ENCODE results near the gene SRCIN1. TPM values are rescaled to one million over a fixed set of nuclear protein-coding genes. Genes with fewer than 3 reads are reported as not detected.

Gene SRCIN1
- polyA plus RNA-seq, 1 experiment, result not detected

DNA sequence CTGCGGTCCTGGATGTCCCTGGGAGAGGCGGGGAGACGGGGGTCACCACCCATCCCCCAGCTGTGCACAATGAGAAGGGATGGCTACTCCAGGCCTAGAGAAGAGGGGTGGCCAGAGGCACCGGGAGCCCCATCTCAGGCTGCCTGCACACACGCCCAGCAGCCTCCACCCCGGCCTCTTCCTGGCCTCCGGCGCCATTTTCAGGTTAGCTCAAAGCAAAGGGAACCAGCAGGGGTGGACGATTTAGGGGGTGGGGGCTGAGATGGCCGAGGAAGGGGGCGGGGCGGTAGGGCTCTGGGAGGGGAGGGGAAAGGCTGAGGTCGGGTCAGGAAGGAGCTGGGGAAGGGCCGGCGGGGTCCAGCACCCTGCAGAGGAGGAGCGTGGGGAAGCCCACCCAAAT is 42.8 kb downstream of the SRCIN1 start:
- ChIA-PET POLR2A (no interaction called here), CTCF (interaction anchor here (0.6 to 1.0 kb wide), 2 partner anchors 21 to 53 kb away, joined by 3 to 5 read pairs; no protein-coding TSS in a partner anchor)
- H3K27me3 ChIP-seq (ENCODE audit: control insufficient read depth, insufficient read depth, low read length), result peaks cover 88% of the 10 kb centered on the region

DNA sequence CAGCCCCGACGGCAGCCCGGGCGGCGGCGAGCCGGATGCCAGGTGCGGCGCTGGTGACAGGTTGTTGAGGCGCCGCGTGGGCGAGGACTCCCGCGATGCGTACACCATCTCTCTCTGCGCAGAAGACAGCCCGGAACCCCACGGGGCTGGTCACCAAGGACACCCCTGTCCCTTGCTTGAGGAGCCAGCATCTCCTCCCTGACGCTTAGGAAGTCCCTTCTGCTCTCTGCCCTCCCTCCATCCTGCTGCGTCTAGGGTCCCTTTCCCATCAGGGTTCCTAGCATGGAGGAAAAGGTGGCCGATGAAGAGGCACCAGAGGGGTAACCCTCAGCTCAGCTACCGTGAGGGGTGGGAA is 43.6 kb downstream of the SRCIN1 start:
- Histone ChIP-seq H3K9me3 (ENCODE audit: control insufficient read depth, insufficient read depth, low read length) (peaks cover 3% of the 10 kb centered on the region; the same call in 1 of the 2 replicates), H3K27ac (ENCODE audit: low read depth, low read length) (no peak overlapping the region), H3K27me3 (ENCODE audit: control insufficient read depth, insufficient read depth, low read length) (peaks cover 86% of the 10 kb centered on the region), H3K4me3 (ENCODE audit: low read depth, low read length) (no peak overlapping the region)
- no peak for DNase-seq (ENCODE audit: low read depth, low spot score)
- TF ChIP-seq, protein P1, sequence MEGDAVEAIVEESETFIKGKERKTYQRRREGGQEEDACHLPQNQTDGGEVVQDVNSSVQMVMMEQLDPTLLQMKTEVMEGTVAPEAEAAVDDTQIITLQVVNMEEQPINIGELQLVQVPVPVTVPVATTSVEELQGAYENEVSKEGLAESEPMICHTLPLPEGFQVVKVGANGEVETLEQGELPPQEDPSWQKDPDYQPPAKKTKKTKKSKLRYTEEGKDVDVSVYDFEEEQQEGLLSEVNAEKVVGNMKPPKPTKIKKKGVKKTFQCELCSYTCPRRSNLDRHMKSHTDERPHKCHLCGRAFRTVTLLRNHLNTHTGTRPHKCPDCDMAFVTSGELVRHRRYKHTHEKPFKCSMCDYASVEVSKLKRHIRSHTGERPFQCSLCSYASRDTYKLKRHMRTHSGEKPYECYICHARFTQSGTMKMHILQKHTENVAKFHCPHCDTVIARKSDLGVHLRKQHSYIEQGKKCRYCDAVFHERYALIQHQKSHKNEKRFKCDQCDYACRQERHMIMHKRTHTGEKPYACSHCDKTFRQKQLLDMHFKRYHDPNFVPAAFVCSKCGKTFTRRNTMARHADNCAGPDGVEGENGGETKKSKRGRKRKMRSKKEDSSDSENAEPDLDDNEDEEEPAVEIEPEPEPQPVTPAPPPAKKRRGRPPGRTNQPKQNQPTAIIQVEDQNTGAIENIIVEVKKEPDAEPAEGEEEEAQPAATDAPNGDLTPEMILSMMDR (IDR thresholded peaks at IDR 0.05; ENCODE audit: low read depth, low read length), result no peak
- ChIA-PET POLR2A (no interaction called here), CTCF (no interaction called here)

More for the DNA sequence above, 42.8 kb downstream of the SRCIN1 start:
- Histone ChIP-seq H3K9me3 (ENCODE audit: control insufficient read depth, insufficient read depth, low read length) (peaks cover 3% of the 10 kb centered on the region; the same call in 1 of the 2 replicates), H3K27ac (ENCODE audit: low read depth, low read length) (no peak overlapping the region), H3K4me3 (ENCODE audit: low read depth, low read length) (no peak overlapping the region)
- TF ChIP-seq, protein P1 (IDR thresholded peaks at IDR 0.05; ENCODE audit: low read depth, low read length), result no peak
- no peak for DNase-seq (ENCODE audit: low read depth, low spot score)

DNA sequence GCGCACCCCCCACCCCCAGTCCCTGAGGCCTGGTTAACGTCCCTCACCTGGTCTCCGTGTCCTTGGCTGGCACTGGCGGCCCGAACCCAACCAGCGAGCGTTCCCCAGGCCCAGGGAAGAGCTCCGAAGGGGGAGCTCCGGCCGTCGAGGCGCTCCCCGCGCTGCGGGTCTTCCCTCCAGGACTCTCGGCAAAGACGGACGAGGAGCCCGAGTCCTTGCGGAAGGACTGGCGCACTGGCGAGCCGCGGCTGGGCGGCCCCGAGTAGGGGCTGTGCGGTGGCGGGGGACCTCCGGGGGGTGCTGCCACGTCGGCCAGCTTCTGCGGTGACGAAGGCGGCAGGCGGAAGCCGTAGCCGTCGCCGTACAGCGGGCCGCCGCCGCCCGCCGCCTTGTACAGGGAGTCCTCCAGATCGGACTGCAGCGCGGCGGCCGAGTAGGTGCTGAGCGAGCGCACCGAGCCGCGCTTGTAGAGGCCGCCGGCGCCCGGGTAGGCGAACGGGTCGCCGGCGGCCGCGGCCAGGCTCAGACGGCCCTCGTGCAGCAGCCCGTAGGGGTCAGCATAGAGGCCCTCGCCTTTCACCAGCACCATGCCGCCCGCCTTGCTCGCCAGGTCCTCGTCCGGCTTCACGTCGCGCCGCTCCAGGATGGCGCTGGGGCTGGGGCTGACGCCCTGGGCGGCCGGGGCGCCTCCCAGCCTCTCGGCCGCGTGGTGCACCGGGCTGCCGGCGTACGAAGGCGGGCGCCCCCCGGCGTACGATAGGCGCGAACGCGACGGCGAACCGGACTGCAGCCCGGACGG is 44.1 kb downstream of the SRCIN1 start:
- Histone ChIP-seq H3K4me3 (ENCODE audit: low read depth, low read length) (no peak overlapping the region), H3K27ac (ENCODE audit: low read depth, low read length) (no peak overlapping the region), H3K9me3 (ENCODE audit: control insufficient read depth, insufficient read depth, low read length) (peaks cover 3% of the 10 kb centered on the region; the same call in 1 of the 2 replicates), H3K27me3 (ENCODE audit: control insufficient read depth, insufficient read depth, low read length) (peaks cover 86% of the 10 kb centered on the region)
- DNase-seq (ENCODE audit: low read depth, low spot score), result no peak
- POLR2A ChIA-PET, result interaction anchor here (0.6 kb wide), 1 partner anchor 13 kb away, joined by 3 read pairs; no protein-coding TSS in a partner anchor
- CTCF ChIA-PET, result no interaction called here
- TF ChIP-seq, protein P1 (IDR thresholded peaks at IDR 0.05; ENCODE audit: low read depth, low read length), result no peak

DNA sequence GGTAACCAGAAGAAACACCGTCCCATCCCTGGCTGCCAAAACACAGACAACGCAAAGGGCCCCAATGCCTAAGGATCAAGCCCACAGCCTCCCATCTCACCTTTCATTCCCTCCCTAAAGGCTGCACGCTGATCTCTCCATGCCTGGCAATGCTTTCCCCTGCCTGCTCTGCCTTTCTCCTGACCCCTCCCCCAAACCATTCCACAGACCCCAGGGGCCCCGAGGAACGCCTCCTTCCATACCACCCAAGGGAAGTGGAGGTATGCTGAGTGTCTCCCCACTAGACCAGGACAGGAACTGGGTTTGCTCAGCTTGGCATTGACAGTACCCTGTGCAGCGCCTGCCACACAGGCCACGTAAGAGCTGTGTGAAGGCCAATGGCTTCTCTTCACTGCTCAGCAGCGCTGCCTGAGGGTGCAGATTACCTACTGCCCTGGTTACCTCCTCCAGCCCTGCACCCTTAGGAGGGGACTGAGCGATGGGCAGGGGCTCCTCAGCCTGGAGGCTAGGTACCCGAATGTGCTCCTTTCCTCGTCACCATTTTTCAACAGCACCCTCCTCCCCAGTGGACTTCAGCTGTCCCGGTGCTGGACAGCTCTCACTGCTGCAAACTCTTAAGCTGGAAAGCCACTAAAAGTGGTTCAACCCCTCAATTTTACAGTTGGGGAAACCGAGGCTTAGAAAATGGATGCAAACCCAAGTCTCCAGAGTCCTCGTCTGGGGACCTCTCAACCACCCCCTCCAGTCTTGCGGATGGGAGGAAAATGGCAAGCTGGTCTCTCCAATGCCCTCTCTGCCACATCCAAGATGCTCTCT is 45.0 kb downstream of the SRCIN1 start:
- no peak overlapping the region for H3K4me3 ChIP-seq (ENCODE audit: low read depth, low read length)
- peaks cover 81% of the 10 kb centered on the region for H3K27me3 ChIP-seq (ENCODE audit: control insufficient read depth, insufficient read depth, low read length)
- CTCF ChIA-PET, result interaction anchor here (0.7 to 2.9 kb wide), 2 partner anchors 12 to 23 kb away, joined by 3 to 38 read pairs; no protein-coding TSS in a partner anchor
- no peak for DNase-seq (ENCODE audit: low read depth, low spot score)
- TF ChIP-seq, protein P1 (IDR thresholded peaks at IDR 0.05; ENCODE audit: low read depth, low read length), result no peak
- H3K9me3 ChIP-seq (ENCODE audit: control insufficient read depth, insufficient read depth, low read length), result peaks cover 3% of the 10 kb centered on the region; the same call in 1 of the 2 replicates
- no peak overlapping the region for H3K27ac ChIP-seq (ENCODE audit: low read depth, low read length)
- POLR2A ChIA-PET, result interaction anchor here (0.6 kb wide), 1 partner anchor 14 kb away, joined by 3 read pairs; no protein-coding TSS in a partner anchor

All from AG04450 (cell line).